DND-41 (cell line): ENCODE measurements around the gene UBE2J1.
A peak's percentile ranks its signal among the peaks of the same experiment; 100 is the strongest.

Source experiments
- ATAC-seq: fragments of 200-7000 bp; cut with Tn5 transposase; 3 replicates; pipeline ENCODE4 v1.9.1; 2021; ENCODE audit warnings: low read depth; ENCODE audit not compliant: insufficient read depth
- DNase-seq: peaks from one replicate; pipeline ENCODE4 v3.0.0-alpha.2; 2020
- H2AFZ ChIP-seq: 2 replicates; pipeline ENCODE4 v1.6.0; 2012; ENCODE audit warnings: low read depth, low read length
- H3K27ac ChIP-seq: 2 replicates; pipeline ENCODE4 v1.5.1; 2012; ENCODE audit warnings: low read length, inconsistent platforms
- H3K27me3 ChIP-seq: fragments of 200-600 bp; sonication (generic); 2 replicates; pipeline ENCODE4 v1.6.0; 2012; ENCODE audit warnings: low read length, mild to moderate bottlenecking, inconsistent platforms; ENCODE audit not compliant: insufficient read depth, poor library complexity
- H3K36me3 ChIP-seq: 2 replicates; pipeline ENCODE4 v1.5.1; 2012; ENCODE audit warnings: low read length, inconsistent platforms; ENCODE audit not compliant: insufficient read depth
- H3K4me1 ChIP-seq: 2 replicates; pipeline ENCODE4 v1.5.1; 2012; ENCODE audit warnings: mild to moderate bottlenecking, low read length; ENCODE audit not compliant: insufficient read depth
- H3K4me2 ChIP-seq: 2 replicates; pipeline ENCODE4 v1.6.0; 2012; ENCODE audit warnings: mild to moderate bottlenecking, moderate library complexity, low read length, inconsistent platforms; ENCODE audit not compliant: insufficient read depth
- H3K4me3 ChIP-seq, 2 experiments: fragments of 200-600 bp in 1 of 2; shearing (Covaris generic) in 1 of 2; 2 replicates each; pipeline ENCODE4 v1.5.1; 2012 to 2016; ENCODE audit warnings: inconsistent platforms in 2 of 2, low read length in 2 of 2, mild to moderate bottlenecking in 2 of 2, low read depth in 1 of 2, moderate library complexity in 1 of 2
- H3K79me2 ChIP-seq: 2 replicates; pipeline ENCODE4 v1.6.0; 2012; ENCODE audit warnings: low read length, inconsistent platforms; ENCODE audit not compliant: insufficient read depth
- H3K9ac ChIP-seq: 2 replicates; pipeline ENCODE4 v1.6.0; 2012; ENCODE audit warnings: low read depth, mild to moderate bottlenecking, inconsistent platforms, low read length, moderate library complexity
- H3K9me3 ChIP-seq: 2 replicates; pipeline ENCODE4 v1.5.1; 2012; ENCODE audit warnings: low read length, moderate library complexity, mild to moderate bottlenecking, inconsistent platforms; ENCODE audit not compliant: insufficient read depth, severe bottlenecking
- H4K20me1 ChIP-seq: 2 replicates; pipeline ENCODE4 v1.6.0; 2012; ENCODE audit warnings: low read length; ENCODE audit not compliant: insufficient read depth
- CTCF ChIP-seq: IDR thresholded peaks from 2 replicates; pipeline ENCODE4 v1.5.1; 2012; ENCODE audit warnings: borderline replicate concordance, low read length, moderate library complexity, mild to moderate bottlenecking; ENCODE audit not compliant: poor library complexity, severe bottlenecking; ENCODE audit errors: extremely low read depth
- EZH2 ChIP-seq: IDR thresholded peaks from 3 replicates; pipeline ENCODE4 v1.6.1; 2012; ENCODE audit warnings: borderline replicate concordance, low read depth, mild to moderate bottlenecking, moderate library complexity, low read length, inconsistent platforms; ENCODE audit not compliant: severe bottlenecking

The UBE2J1 gene

GRCh38 chr6:89301586-89302194, 50.8 kb downstream of the UBE2J1 start:
- Histone ChIP-seq H3K9me3 (no peaks in the 10 kb centered on the region), H2AFZ (no peak overlapping the region), H3K4me3 (no peak overlapping the region), H3K9ac (no peak overlapping the region), H3K27me3 (no peaks in the 10 kb centered on the region), H3K4me1 (no peaks in the 10 kb centered on the region), H3K79me2 (no peaks in the 10 kb centered on the region), H3K4me2 (no peak overlapping the region), H3K36me3 (no peaks in the 10 kb centered on the region), H4K20me1 (no peaks in the 10 kb centered on the region), H3K27ac (no peak overlapping the region)
- DNase-seq (no peak), ATAC-seq (no peak)
- TF ChIP-seq CTCF (no peak), EZH2 (no peak)

- Histone ChIP-seq H3K4me3 (no peak overlapping the region), H2AFZ (no peak overlapping the region), H4K20me1 (no peaks in the 10 kb centered on the region), H3K4me2 (no peak overlapping the region), H3K27ac (no peak overlapping the region), H3K9me3 (no peaks in the 10 kb centered on the region), H3K9ac (no peak overlapping the region), H3K36me3 (no peaks in the 10 kb centered on the region), H3K4me1 (no peaks in the 10 kb centered on the region), H3K27me3 (no peaks in the 10 kb centered on the region), H3K79me2 (no peaks in the 10 kb centered on the region)
- peak; percentile 42 for TF ChIP-seq CTCF
- no peak for TF ChIP-seq EZH2
- ATAC-seq (no peak), DNase-seq (no peak)
Measured at GRCh38 chr6:89299466-89299850, 53.1 kb downstream of the UBE2J1 start.

- no peaks in the 10 kb centered on the region for H3K79me2 ChIP-seq
- H3K4me1 ChIP-seq: no peaks in the 10 kb centered on the region
- no peak for ATAC-seq
- no peaks in the 10 kb centered on the region for H3K9me3 ChIP-seq
- no peak overlapping the region for H2AFZ ChIP-seq
- no peak overlapping the region for H3K4me3 ChIP-seq
- TF ChIP-seq CTCF: no peak
- no peak for TF ChIP-seq EZH2
- no peak for DNase-seq
- no peaks in the 10 kb centered on the region for H3K27me3 ChIP-seq
- H4K20me1 ChIP-seq: no peaks in the 10 kb centered on the region
- H3K9ac ChIP-seq: no peak overlapping the region
- no peak overlapping the region for H3K27ac ChIP-seq
- H3K4me2 ChIP-seq: no peak overlapping the region
- no peaks in the 10 kb centered on the region for H3K36me3 ChIP-seq
Measured at GRCh38 chr6:89298680-89299465, 53.6 kb downstream of the UBE2J1 start.
